Testis (tissue), 3 donors: Measurements from ENCODE around the gene ASB18. TPM values are rescaled to one million over a fixed set of nuclear protein-coding genes. Genes with fewer than 3 reads are reported as not detected.

ENCODE experiments used
- DNase-seq: peaks from one replicate; pipeline ENCODE4 v3.0.0-alpha.2; 2019
- H3K27ac ChIP-seq, 2 donors: fragments of 200-600 bp; sonication (generic); one replicate each; pipeline ENCODE4 v1.5.1; 2019
- H3K27me3 ChIP-seq: fragments of 200-600 bp; sonication (generic); one replicate; pipeline ENCODE4 v1.5.1; 2019
- H3K36me3 ChIP-seq: fragments of 200-600 bp; sonication (generic); one replicate; pipeline ENCODE4 v1.5.1; 2017; ENCODE audit warnings: low read depth; ENCODE audit errors: missing control alignments
- H3K4me1 ChIP-seq: fragments of 200-600 bp; sonication (generic); one replicate; pipeline ENCODE4 v1.5.1; 2019
- H3K4me3 ChIP-seq, 2 donors: fragments of 200-600 bp; sonication (generic); one replicate each; pipeline ENCODE4 v1.5.1; 2017 to 2019
- H3K9me3 ChIP-seq: fragments of 200-600 bp; sonication (generic); one replicate; pipeline ENCODE4 v1.5.1; 2017
- CTCF ChIP-seq, 3 experiments: fragments of 450-650 bp in 2 of 3; fragments of 200-600 bp in 1 of 3; sonication (generic) in 1 of 3; IDR thresholded peaks; one replicate each; pipeline ENCODE4 v1.5.1; 2016 to 2019; ENCODE audit warnings: antibody characterized with exemption in 3 of 3, mild to moderate bottlenecking in 2 of 3, moderate library complexity in 1 of 3
- POLR2A ChIP-seq: fragments of 450-650 bp; IDR thresholded peaks from one replicate; pipeline ENCODE4 v1.6.1; 2017; ENCODE audit warnings: antibody characterized with exemption, mild to moderate bottlenecking, moderate library complexity
- whole genome bisulfite sequencing, 2 donors: methylation state at CpG; one replicate each; pipeline ENCODE4 v1.1.5; 2018; 5-methylcytosine and 5-hydroxymethylcytosine counted together
- intact Hi-C: fragments of 100-400 bp; cut with DNase I; formaldehyde crosslinking; loops from one replicate; pipeline ENCODE4 v1.15.1; 2023; ENCODE audit warnings: low total_unique reads
- polyA plus RNA-seq: library from polyadenylated mRNA; stranded (reverse); fragments of 350-450 nt; fragmentation: Illumina TruSeq; extraction: RNeasy Lipid Tissue Mini Kit (QIAGEN cat#74804); gene quantifications from one replicate; pipeline ENCODE4 v1.2.3, GENCODE V29; 2014; ENCODE audit warnings: low read depth, low replicate concordance; ENCODE audit not compliant: insufficient read depth
- total RNA-seq, 2 donors: library from RNA; depleted of rRNA; stranded (reverse); fragments of >200 nt; gene quantifications; one replicate each; pipeline ENCODE4 v1.2.3, GENCODE V29; 2016

The ASB18 gene
- total and polyA plus RNA-seq, 3 donors from 2014 or later = 0.43 to 4.9 (median 0.67) TPM

GRCh38 chr2:236159778-236160170 is 104.4 kb downstream of the ASB18 start:
- H3K4me3 ChIP-seq = no peak overlapping the region
- H3K27ac ChIP-seq = no peak overlapping the region
- H3K9me3 ChIP-seq = no peaks in the 10 kb centered on the region
- TF ChIP-seq POLR2A (no peak), CTCF (IDR thresholded peaks at IDR 0.05) (no peak)
- H3K4me1 ChIP-seq = peaks cover 10% of the 10 kb centered on the region
- no peaks in the 10 kb centered on the region for H3K27me3 ChIP-seq
- H3K36me3 ChIP-seq = no peaks in the 10 kb centered on the region
- intact Hi-C loops = loop anchor here (10.0 kb wide), 1 partner anchor 385 kb away; no protein-coding TSS in a partner anchor
- DNase-seq = no peak
- WGBS, 2 donors = 27 to 38% methylated on average over 17 to 33 of the region's 33 CpGs

DNA sequence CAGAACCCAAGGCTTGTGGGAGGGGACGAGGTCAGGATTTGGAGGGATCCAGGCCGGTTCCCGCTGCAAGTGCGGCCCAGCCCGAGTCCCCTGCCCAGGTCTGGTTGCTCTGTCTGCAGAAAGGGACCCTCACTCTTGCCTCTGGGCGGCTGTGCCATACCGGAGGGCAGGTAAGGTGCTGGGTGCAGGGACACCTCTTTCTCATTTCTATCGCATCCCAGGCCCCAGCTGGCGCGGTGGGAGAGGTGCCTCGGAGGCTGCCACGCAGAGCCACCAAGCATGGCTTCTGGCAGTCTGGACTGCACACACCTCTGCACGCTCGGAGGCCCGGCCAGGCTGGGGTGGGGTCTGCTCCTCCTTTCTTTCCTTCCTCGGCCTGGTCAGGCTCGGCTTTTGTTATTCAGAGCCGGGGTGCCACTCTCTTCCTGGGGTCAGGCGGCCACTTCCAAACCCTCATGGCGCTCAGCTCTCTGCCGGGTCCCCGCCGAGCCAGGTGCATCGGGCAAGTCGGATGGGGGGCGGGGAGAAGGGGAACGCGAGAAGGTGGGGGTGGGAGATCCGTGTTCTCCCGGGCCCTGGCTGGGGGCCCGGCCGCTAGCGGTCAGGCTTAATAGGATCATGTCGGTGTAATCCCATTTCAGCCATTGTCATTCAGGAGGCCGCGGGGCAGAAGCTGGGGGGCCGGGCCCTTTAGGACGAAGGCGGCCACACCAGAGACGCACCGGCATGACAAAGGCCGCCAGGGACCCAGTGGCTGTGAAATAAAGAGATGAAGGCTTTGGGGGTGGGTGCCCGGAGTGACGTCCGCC is 105.0 kb downstream of the ASB18 start:
- 32 to 39% methylated on average over 7 to 45 of the region's 45 CpGs for WGBS, 2 donors
- Histone ChIP-seq H3K4me1 (peaks cover 4% of the 10 kb centered on the region), H3K27ac (no peak overlapping the region), H3K36me3 (no peaks in the 10 kb centered on the region), H3K27me3 (no peaks in the 10 kb centered on the region), H3K9me3 (no peaks in the 10 kb centered on the region), H3K4me3 (no peak overlapping the region)
- intact Hi-C loops = no loop called here
- no peak for DNase-seq
- TF ChIP-seq CTCF (IDR thresholded peaks at IDR 0.05) = no peak
- TF ChIP-seq POLR2A = no peak

DNA sequence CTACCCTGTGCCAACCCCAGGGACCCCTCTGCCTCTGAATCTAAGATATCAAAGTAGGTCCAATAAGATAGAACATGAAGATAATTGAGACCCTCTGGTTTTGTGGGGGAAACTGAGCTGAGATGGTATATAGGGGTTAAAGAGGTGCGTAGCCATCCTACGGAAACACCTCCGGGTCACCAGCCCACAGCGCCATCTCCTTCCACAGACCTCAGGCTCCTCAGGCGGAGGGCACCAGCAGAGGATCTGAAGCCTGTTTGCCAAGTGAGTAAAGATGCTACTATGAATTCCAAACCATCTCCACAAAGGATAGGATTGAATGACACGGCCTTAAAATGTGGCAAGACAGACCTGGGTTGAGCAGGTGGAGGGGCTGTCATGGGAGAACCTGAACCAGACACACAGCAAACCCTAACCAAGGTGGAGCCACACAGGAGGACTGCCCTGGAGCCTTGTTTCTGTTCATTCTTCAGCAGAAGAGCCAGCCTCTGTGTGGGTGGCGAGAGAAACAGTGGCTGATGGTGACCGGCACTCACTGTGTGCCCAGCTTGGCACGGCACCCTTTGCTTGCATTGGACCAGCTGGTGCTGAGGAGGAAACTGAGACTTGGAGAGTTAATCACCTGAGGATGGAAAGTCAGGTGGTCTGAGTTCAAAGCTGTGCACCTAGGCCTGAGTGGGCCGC is 106.2 kb downstream of the ASB18 start:
- H3K9me3 ChIP-seq = no peaks in the 10 kb centered on the region
- 89 to 95% methylated on average over 9 to 10 of the region's 10 CpGs for WGBS, 2 donors
- intact Hi-C loops = no loop called here

GRCh38 chr2:236157366-236157765 is 106.8 kb downstream of the ASB18 start:
- H3K27ac ChIP-seq = no peak overlapping the region
- H3K27me3 ChIP-seq = no peaks in the 10 kb centered on the region
- intact Hi-C loops = no loop called here
- H3K4me3 ChIP-seq = no peak overlapping the region
- TF ChIP-seq POLR2A = no peak
- no peak for TF ChIP-seq CTCF (IDR thresholded peaks at IDR 0.05)
- no peak for DNase-seq
- no peaks in the 10 kb centered on the region for H3K9me3 ChIP-seq
- no peaks in the 10 kb centered on the region for H3K4me1 ChIP-seq
- H3K36me3 ChIP-seq = no peaks in the 10 kb centered on the region
- WGBS, 2 donors = 90 to 96% methylated on average over 6 of the region's 6 CpGs

More for the DNA sequence above, 106.2 kb downstream of the ASB18 start:
- H3K4me3 ChIP-seq = no peak overlapping the region
- H3K27me3 ChIP-seq = no peaks in the 10 kb centered on the region
- DNase-seq = no peak
- no peaks in the 10 kb centered on the region for H3K4me1 ChIP-seq
- no peak overlapping the region for H3K27ac ChIP-seq
- H3K36me3 ChIP-seq = no peaks in the 10 kb centered on the region
- TF ChIP-seq CTCF (IDR thresholded peaks at IDR 0.05) (no peak), POLR2A (no peak)
